Astrocyte of the spinal cord (primary cell): ENCODE data around the gene RNF4.

Source experiments
- DNase-seq: peaks from one replicate; pipeline ENCODE4 v3.0.0; 2011; ENCODE audit warnings: low read depth, low spot score
- H3K4me3 ChIP-seq: 2 replicates; pipeline ENCODE4 v1.5.1; 2011; ENCODE audit warnings: low read depth, mild to moderate bottlenecking, low read length, moderate library complexity
- in situ Hi-C: cut with HindIII; loops from 2 replicates; pipeline ENCODE4 v1.10.0; 2017; ENCODE audit warnings: low sequenced_read_pairs
- TF ChIP-seq, protein P1 (sequence below): IDR thresholded peaks from 2 replicates; pipeline ENCODE4 v1.5.1; 2012; ENCODE audit warnings: low read depth, mild to moderate bottlenecking, low read length, inconsistent platforms

The RNF4 gene

DNA sequence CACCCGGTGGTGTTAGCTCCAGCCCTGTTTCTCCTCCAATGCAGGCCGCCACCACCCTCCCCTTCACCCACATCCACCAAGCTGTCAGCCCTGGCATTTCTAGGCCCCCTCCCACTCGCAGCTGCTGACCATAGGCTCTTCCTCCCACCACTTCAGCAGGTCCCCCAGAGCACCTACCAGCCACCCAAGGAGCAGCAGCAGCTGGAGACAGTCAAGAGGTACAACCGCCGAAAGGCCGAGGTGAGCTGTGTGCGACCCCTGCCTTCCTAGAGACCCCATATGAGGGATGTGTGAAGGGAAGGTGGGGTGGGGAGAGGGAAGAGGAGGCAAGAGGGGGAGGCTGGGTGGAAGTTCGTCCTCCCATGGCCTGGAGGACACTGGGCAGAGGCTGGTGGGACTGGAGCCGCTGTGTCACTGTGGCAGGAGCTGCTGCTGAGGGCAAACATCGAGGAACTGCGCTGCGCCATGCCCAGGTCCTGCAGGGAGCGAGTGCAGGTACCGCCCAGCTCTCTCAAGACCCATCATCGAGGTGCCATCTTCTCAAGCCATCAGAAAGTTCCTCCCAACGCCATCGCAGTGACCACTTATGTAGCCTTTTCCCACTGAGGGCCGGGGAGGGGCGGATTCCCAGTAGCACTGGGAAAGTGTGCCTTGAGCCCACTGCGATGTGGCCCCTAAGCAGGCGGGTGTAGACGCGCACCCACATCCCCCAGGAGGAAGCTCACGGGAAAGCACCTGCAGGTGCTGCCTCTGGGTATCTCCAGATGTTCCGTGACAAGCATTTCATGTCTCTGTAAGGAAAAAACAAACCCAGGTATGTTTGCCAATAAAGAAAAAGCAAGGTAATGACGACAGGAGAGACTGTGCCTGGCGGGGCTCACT, 19.2 kb upstream of the RNF4 start:
- in situ Hi-C loops, result no loop called here
- H3K4me3 ChIP-seq, result no peak overlapping the region
- TF ChIP-seq, protein P1, sequence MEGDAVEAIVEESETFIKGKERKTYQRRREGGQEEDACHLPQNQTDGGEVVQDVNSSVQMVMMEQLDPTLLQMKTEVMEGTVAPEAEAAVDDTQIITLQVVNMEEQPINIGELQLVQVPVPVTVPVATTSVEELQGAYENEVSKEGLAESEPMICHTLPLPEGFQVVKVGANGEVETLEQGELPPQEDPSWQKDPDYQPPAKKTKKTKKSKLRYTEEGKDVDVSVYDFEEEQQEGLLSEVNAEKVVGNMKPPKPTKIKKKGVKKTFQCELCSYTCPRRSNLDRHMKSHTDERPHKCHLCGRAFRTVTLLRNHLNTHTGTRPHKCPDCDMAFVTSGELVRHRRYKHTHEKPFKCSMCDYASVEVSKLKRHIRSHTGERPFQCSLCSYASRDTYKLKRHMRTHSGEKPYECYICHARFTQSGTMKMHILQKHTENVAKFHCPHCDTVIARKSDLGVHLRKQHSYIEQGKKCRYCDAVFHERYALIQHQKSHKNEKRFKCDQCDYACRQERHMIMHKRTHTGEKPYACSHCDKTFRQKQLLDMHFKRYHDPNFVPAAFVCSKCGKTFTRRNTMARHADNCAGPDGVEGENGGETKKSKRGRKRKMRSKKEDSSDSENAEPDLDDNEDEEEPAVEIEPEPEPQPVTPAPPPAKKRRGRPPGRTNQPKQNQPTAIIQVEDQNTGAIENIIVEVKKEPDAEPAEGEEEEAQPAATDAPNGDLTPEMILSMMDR, result no peak
- no peak for DNase-seq

DNA sequence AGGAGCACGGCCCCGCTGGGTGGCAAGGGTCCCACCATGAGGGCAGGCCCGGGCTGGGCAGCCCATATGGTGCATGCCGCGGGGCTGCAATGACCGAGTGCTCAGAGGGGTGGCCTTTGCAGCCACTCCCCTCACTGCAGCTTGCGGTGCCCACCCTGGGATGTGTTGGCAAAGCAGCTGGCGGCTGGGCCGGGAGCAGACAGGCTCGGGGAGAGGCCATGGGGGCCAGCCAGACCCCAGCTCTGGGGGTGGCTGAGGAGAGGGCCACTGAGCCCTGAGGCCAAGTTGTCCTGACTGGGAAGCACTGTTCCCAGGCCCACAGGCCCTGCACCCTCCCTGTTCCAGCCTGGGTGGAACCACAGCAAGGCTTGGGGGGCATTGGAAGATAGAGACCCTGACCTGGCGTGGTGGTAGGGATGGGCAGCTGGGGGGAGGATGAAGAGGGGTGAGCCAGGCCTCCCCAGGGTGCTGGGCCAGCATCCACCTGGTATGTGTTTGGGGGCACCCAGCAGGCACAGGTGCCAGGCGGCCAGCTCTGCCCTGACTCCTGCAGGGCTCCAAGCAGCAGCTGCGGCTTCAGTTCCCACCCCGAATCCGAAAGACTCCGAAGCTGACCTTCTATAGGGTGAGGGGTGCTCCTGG, 18.4 kb upstream of the RNF4 start:
- in situ Hi-C loops, result no loop called here
- no peak overlapping the region for H3K4me3 ChIP-seq
- DNase-seq, result no peak
- TF ChIP-seq, protein P1, result no peak

DNA sequence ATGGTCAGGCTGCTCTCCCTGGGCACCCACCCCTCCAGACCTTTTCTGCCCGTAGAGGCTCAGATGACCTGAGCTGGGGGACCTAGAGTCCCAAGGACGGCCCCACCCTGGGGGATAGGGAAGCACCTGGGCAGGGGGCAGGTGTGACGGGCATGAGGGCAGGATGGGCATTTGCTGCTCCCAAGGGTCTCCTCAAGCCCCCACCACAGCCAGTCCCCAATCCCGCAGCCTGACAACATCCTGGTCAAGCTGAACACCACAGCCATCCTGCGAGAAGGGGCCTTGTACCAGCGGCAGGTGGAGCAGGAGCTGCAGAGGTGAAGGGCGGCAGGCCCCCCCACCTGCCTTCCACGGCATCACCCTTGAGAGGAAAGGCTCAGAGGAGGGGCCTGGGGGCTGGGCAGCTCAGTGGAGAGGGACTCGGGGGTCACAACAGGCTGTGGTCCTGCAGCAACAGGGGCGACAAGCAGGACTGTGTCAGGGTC, 17.8 kb upstream of the RNF4 start:
- no peak overlapping the region for H3K4me3 ChIP-seq
- in situ Hi-C loops, result no loop called here
- DNase-seq, result no peak
- TF ChIP-seq, protein P1, result no peak

DNA sequence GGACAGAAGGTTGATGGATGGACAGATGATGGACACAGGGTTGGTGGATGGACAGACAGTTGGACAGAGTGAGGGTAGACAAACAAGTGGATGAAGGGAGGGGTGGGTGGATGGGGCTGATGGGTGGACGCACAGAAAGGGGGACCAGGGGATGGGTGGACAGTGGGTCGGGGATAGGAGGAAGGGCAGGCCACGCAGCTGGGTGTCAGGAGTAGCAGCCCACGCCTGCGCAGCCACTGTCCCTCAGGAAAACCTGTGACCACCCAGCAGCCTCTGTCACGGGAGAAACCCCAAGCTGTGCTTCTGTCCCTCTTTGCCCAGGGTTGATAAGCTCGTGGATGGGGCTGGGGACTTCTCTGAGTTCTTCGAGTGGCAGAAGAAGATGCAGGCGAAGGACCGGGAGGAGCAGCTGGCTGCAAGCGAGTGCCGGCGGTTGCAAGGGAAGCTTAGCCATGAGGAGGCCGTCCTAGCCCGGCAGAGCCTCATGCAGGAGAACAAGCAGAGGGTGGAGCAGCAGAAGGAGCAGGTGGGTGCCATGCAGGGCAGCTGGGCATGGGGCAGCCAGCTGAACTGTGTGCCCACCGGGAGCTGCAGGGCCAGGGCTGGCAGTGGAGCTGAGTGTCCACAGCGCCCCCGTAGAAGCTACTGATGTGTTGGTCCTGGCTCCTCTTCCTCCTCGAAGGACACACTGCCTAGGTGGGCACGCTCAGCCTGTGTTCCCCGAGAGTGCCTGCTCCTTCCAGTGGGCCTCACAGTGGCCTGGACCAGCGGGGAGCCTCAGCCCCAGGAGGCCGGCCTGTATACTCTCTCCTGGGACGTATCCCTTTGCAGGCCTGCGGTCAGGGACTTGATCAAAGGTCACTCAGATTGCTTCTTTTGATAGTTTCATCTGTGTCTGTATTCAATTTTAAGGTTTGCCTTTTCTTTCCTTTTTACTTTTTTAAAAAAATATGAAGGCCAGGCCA, 16.8 kb upstream of the RNF4 start:
- no peak for DNase-seq
- no peak overlapping the region for H3K4me3 ChIP-seq
- TF ChIP-seq, protein P1, result no peak
- in situ Hi-C loops, result no loop called here

DNA sequence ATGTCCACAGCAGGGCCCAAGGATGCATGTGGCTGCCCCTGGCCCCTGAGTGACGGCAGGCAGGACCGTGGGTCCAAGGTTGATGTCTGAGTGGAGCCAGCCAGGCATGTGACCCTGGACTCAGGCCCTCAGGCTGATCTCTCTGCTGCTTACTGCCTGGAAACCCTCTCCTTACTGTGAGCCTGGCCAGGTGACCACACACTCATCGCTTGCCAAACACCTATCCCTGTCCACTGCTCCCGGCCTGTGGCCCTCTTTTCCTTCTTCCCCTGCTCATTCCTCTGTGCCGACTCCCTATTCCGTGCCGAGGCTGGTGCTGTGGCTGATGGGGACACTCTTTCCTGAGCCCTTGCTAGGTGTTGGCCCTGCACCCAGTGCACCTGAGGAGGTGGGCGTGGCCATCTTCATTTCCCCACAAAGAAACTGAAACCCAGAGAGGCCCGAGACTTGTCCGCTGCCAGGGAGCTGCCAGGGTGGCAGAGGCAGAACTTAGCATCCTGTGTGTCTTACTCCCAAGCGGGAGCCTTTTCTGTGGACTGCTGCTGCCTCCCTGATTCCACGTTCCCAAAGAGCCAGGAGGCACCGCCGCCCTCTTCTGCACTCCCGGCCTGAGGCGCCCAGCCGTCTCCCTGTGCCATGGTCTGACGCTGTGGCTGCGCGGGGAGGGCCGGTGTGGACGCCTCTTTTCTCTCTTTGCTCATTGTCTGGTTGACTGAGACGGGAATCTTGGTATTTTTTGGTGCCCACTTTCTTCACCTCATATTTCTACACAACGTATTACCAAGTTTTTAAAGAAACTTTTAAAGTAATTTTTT, 11.2 kb upstream of the RNF4 start:
- TF ChIP-seq, protein P1, result no peak
- DNase-seq, result no peak
- no peak overlapping the region for H3K4me3 ChIP-seq
- in situ Hi-C loops, result no loop called here
